Mesothelial cell of epicardium (in vitro differentiated cells): ENCODE data around the gene PTX4. TPM values are rescaled to one million over a fixed set of nuclear protein-coding genes. Genes with fewer than 3 reads are reported as not detected.

Experiments
- DNase-seq, 2 experiments: peaks; one replicate each; pipeline ENCODE4 v3.0.0; 2021; ENCODE audit warnings: low spot score in 2 of 2; ENCODE audit not compliant: unreplicated experiment in 2 of 2
- H3K27ac Mint-ChIP-seq: 2 replicates; pipeline ENCODE4 v1.8.0; 2021; ENCODE audit warnings: mixed read lengths
- H3K27me3 Mint-ChIP-seq: 2 replicates; pipeline ENCODE4 v1.8.0; 2021; ENCODE audit warnings: low read depth, mixed read lengths
- H3K36me3 Mint-ChIP-seq: 2 replicates; pipeline ENCODE4 v1.8.0; 2021; ENCODE audit warnings: mixed read lengths
- H3K4me1 Mint-ChIP-seq: 2 replicates; pipeline ENCODE4 v1.8.0; 2021; ENCODE audit warnings: mixed read lengths
- H3K4me3 Mint-ChIP-seq: 2 replicates; pipeline ENCODE4 v1.8.0; 2021; ENCODE audit warnings: mild to moderate bottlenecking, moderate library complexity, mixed read lengths
- H3K9me3 Mint-ChIP-seq: 2 replicates; pipeline ENCODE4 v1.8.0; 2021; ENCODE audit warnings: mixed read lengths
- CTCF ChIP-seq: fragments of 200-600 bp; sonication (generic); IDR thresholded peaks from one replicate; pipeline ENCODE4 v1.5.0; 2021; ENCODE audit warnings: antibody characterized with exemption; ENCODE audit not compliant: unreplicated experiment
- total RNA-seq: library from RNA; stranded (reverse); gene quantifications from 3 replicates; pipeline ENCODE4 v1.2.1, GENCODE V29; 2021

Gene PTX4
- total RNA-seq, 1 donor from 2014 or later: not detected

- H3K9me3 Mint-ChIP-seq: no peaks in the 10 kb centered on the region
These were observed 31.8 kb downstream of the PTX4 start for GRCh38 chr16:1456951-1457350.

GRCh38 chr16:1455190-1456171 lies 33.3 kb downstream of the PTX4 start:
- peaks cover 6% of the 10 kb centered on the region for H3K36me3 Mint-ChIP-seq
- H3K27ac Mint-ChIP-seq: no peak overlapping the region
- no peaks in the 10 kb centered on the region for H3K4me1 Mint-ChIP-seq
- H3K9me3 Mint-ChIP-seq: no peaks in the 10 kb centered on the region
- TF ChIP-seq CTCF: no peak
- DNase-seq: peak in 1 of 2 experiments; percentile 18
- no peak overlapping the region for H3K4me3 Mint-ChIP-seq
- H3K27me3 Mint-ChIP-seq: no peaks in the 10 kb centered on the region

More at GRCh38 chr16:1456951-1457350, 31.8 kb downstream of the PTX4 start:
- no peak for TF ChIP-seq CTCF
- DNase-seq: peak in 1 of 2 experiments; percentile 14
- no peaks in the 10 kb centered on the region for H3K27me3 Mint-ChIP-seq
- peaks cover 3% of the 10 kb centered on the region for H3K4me1 Mint-ChIP-seq
- H3K36me3 Mint-ChIP-seq: peaks cover 2% of the 10 kb centered on the region
- no peak overlapping the region for H3K4me3 Mint-ChIP-seq
- H3K27ac Mint-ChIP-seq: no peak overlapping the region

- no peaks in the 10 kb centered on the region for H3K27me3 Mint-ChIP-seq
- no peak for TF ChIP-seq CTCF
- no peak for DNase-seq
- H3K9me3 Mint-ChIP-seq: no peaks in the 10 kb centered on the region
- no peak overlapping the region for H3K4me3 Mint-ChIP-seq
- no peaks in the 10 kb centered on the region for H3K4me1 Mint-ChIP-seq
- H3K36me3 Mint-ChIP-seq: peaks cover 8% of the 10 kb centered on the region
- no peak overlapping the region for H3K27ac Mint-ChIP-seq
These were observed 34.2 kb downstream of the PTX4 start for GRCh38 chr16:1454561-1454960.

- Mint-ChIP-seq H3K36me3 (peaks cover 6% of the 10 kb centered on the region), H3K4me1 (no peaks in the 10 kb centered on the region), H3K9me3 (no peaks in the 10 kb centered on the region), H3K4me3 (no peak overlapping the region), H3K27me3 (no peaks in the 10 kb centered on the region), H3K27ac (no peak overlapping the region)
- no peak for TF ChIP-seq CTCF
- DNase-seq: no peak
These were observed 35.4 kb downstream of the PTX4 start for GRCh38 chr16:1453316-1453715.

GRCh38 chr16:1452530-1452929 lies 36.2 kb downstream of the PTX4 start:
- Mint-ChIP-seq H3K4me1 (no peaks in the 10 kb centered on the region), H3K27ac (no peak overlapping the region), H3K4me3 (no peak overlapping the region), H3K36me3 (peaks cover 6% of the 10 kb centered on the region), H3K9me3 (no peaks in the 10 kb centered on the region), H3K27me3 (no peaks in the 10 kb centered on the region)
- DNase-seq: no peak
- TF ChIP-seq CTCF: no peak
